ENCODE data around the gene PRKN.
"Not testable (repeated sequence)": the region's sequence is repeated elsewhere in the genome, so short reads cannot be mapped to it uniquely, and the experiment has no call there.

The PRKN gene

DNA sequence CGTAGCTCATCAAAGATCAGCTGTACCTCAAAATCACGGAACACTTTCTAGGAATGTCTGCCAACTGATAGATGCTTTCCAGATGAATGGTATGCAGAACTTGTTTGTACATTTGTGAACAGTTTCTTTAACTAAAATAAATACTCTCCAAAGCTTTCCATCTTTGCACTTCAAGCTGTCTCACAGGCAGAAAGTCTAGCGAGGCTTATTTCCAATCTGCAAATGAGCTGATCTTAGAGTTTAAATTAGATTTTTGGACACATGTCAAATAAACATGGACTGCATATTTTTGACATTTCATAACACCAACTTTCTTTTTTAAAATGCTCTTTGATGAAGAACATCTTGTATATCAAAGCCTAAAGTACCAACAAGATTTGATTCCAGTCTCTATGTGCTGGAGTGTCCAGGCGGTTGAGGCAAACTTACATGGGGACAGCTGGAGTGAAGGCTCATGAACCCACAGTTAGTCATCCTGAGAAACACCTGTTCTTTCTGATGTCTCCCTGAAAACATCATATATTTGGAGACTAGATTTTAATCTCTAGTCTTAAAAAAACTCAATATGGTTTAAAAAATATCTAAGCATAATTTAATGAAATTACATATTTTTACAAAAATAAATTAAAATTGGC lies 1185.1 kb downstream of the PRKN start:
- no peak for DNase-seq (ENCODE audit: low read depth)

DNA sequence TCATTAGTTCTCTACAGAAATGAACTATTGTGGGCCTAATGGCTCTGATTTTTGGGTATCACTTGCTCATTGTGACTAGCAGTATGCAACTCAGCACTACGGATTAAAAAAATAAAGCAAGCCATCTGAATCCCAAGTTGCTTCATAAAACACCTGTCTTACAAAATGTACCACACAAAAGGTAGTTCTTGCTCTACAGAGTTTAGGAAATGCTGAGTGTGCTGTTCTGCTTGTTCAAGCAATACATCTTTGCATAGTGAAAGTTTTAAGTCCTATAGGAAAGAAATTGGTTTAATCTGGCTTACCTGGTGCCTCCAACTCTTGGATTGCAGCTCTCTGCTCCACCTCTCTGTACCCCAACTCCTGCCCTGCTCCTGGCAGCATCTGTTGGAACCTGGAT lies 1187.0 kb downstream of the PRKN start:
- DNase-seq (ENCODE audit: low read depth): no peak

DNA sequence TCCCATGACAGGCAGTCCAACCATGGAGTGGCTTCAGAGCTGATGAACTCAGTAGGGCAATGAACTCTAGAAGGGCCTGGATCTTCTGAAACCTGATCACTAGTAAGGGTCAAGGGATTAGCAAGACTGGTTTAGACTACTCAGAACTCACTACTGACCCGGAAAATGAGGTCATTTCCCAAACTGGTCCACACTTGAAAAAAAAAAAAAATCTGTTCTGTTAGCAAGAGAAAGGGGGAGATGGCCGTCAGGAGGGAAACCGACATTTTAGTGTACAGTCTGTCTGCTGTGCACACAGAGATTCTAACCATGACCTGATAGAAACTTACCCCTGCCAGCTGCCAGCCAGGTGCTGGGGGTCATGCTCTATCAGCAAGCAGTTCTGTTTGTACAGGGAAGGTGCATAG lies 1191.3 kb downstream of the PRKN start:
- DNase-seq (ENCODE audit: low read depth): no peak

DNA sequence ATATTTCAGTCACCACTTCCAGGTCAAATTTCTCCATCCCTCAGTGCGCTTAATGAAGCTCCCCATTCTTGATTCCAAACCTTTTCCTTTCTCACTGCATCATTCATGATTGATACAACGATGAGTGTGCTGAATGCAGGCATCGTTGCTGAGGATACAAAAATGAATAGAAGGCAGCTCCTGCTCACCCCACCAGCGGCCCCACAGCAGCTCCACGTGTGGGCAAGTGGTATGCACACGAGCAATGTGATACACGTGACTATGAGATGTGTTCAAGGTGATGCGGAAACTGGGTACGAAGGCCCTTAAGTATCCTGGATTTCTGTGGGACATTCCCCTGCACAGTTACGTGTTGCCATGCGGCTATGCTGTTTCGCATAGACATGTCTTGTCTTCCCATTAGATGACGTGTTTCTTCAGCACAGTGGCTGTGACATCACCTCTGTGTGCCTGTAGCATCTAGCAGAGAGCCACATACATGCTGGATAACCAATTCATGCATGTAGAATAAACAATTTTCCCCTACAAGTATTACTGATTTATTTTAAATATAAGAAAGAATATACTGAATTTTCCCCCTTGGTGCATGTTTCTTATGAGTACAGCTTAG lies 1193.2 kb downstream of the PRKN start:
- DNase-seq (ENCODE audit: low read depth): no peak

DNA sequence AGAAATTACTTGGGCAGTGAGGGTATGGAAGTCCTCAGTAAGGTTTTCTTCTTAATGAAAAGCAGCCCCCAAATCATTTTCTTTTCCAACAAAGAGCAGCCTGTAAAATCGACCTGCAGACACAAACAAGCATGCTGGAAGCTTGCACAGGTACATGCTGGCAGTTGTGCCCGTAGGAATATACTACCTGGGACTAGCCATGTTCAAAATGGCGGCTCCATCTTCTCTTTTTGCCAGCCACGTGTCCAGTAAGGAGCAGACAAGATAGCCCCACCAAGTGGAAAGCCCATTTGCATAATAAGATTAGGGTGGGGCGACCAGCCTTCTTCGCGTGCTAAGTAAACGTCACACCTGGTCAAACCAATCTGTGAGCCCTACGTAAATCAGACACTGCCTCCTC lies 1194.3 kb downstream of the PRKN start:
- no peak for DNase-seq (ENCODE audit: low read depth)

DNA sequence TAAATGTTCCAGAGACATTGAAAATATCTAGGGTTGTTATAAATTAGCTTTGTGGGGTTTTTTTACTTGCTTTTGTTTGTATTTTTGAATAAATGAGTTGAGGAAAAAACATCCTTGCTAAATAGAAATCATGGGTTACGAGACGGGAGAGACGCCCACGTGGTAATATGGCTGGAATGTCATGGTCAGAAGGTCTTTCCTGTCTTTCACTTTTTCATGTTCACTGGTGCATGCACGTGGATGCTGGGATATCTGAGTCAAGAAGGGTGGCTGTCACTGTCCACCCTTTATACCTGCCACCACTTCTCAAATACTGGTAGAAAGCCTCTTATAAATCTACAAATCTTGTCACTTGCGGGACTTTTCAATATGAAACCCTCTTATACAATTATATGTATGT lies 1195.0 kb downstream of the PRKN start:
- DNase-seq (ENCODE audit: low read depth): no peak

DNA sequence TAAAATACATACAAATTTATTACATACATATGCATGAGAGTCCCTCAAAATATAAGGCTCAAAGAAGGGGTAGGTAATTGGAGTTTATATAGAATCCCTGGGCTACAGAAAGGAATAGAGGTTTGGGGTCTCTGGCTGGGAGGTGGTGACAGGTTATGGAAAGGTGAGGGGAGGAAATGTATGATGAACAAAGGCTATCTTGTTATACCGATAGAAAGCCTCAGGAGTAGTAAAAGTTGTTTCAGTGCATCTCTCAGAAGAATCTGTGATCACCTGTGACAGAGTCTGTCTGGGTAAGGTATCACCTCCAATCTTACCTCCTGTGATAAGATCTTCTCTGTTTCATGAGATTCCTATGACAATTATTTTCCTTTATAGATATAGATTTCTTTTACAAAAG lies 1200.8 kb downstream of the PRKN start:
- DNase-seq (ENCODE audit: low read depth): no peak

DNA sequence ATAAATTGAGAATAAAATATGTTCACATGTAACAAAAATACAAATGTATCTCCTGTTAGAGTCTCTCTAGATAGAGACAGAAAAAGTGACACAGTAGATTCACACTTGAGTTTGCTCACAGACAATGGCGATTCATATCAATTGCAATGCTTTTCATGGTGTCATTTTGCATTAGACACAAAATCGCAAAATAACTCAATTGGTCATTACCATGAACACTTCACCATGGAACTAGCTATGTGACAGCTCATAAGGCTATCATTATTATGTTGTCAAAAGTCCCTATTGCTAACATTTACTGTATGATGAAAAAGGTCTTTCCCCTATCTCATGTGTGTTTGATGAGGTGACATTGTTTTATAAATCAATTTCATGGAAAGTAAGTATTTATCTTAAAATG lies 1204.2 kb downstream of the PRKN start:
- DNase-seq (ENCODE audit: low read depth): no peak

DNA sequence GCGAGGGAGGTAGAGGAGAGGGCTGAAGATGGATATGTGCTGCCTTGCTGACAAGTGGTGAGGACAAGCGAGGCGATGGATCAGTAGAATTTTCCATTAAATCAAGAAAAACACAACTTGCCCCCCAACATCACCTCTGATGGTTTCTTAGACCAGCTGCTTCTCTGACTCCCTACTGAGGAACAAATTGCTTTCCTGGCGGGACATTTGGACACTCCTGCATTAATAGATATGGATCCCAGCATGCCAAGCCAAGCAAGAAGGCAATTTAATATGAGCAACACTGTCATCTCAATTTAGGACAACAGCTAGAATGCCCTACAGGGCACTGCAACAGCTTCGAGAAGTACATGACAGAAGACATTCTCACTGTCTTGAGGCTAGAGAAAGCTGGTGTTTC lies 1205.3 kb downstream of the PRKN start:
- DNase-seq (ENCODE audit: low read depth): no peak

DNA sequence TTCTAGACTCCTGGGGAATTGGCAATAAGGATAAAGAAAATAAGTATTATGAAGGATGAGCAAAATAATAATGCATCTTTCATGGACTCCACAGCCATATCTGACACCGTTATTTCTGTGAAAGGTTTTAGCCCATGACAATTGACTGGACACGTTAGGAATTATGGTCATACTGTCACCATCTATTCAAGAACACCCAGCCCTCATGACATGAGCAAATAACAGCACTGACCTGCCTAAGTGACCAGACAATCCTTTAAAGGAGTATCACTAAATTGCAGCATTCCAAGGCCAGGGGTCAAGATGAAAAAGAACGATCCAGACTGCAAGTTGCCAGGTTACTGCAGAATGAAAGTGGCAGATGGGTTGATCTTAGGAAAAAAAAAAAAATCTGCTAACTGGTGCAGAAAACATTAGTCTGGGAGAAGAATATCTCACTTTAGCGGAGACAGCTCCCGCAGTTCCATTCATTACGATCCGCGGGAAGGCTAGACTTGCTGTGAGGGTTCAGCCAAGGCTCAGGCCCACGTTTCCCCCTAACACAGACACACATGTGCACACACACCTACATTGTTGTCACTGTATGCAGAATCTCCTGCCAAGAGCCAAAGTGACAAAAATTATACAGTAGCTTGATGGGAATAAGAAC lies 1216.0 kb downstream of the PRKN start:
- no peak for DNase-seq (ENCODE audit: low read depth)

DNA sequence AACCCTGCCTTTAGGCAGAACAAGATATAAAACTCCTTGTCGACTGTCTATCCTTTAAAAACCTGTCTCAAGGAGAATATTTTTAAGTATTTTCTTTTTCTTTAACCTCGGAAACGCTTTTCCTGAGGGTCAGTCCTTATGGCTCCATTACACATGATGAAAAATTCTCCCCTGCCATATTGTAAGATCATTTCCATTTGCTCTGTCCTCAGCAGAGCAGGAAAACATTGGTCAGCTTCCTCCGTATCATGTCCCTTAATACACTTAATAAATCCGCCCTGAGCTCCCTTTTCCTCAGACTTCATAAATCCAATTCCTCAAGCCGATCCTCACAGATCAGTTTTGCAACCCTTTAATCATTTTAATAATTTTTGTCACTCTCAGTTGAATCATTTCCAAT lies 1219.2 kb downstream of the PRKN start:
- no peak for DNase-seq (ENCODE audit: low read depth)

DNA sequence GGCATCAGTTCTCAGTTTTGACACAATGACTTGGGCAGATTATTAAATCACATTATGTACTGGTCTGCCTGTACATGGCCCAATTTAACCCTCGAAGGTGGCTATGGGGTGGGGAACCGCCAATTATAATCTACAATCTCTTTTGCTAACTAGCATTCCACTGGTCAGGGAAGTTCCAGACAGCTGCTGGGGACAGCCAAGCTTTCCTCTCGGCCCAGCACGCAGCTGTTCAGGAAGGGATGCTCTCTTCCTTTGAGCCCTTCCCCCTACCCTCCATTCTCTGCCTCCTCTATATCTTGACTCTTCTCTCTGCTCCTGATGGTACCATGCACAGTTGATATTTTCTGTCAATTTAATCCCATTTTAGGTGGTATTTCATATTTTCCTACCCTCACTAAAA lies 1220.2 kb downstream of the PRKN start:
- DNase-seq (ENCODE audit: low read depth): no peak

DNA sequence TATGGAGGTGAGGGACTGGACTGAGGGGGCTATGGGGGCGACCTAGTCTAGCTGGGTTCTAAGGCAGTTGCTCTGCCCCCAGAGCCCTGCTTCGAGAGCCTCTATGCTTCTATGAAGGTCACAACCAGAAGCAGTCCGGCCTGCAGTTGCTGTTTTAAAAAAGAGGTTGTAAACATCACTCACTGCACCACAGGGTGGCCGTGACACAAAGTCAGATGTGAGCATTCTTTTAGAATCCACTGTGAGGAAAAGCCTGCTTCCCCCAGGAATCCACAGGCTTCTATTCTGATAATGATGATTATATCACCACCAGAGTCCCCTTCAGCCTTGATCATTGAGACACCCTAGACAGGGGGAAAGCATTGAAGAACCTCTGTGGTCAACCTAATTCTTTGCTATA lies 1224.0 kb downstream of the PRKN start:
- no peak for DNase-seq (ENCODE audit: low read depth)

DNA sequence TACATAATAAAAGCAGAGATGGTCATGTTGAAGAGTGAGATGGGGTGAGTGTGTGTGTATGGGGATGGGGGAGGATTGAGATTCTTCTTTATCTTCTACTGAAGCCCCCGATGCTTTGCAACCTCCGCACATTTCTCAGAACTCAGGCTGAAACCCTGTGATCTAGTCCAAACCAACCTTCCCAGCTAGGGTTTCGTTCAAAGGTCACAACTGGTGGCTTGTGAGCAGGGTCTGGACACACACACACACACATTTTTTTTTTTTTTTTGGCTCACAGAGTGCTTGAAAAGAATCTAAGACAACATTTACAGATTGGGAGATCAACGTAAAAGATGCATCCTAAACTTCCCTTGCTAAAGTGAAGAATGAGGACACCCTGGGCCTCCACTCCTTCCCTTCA lies 1228.7 kb downstream of the PRKN start:
- no peak for DNase-seq (ENCODE audit: low read depth)

DNA sequence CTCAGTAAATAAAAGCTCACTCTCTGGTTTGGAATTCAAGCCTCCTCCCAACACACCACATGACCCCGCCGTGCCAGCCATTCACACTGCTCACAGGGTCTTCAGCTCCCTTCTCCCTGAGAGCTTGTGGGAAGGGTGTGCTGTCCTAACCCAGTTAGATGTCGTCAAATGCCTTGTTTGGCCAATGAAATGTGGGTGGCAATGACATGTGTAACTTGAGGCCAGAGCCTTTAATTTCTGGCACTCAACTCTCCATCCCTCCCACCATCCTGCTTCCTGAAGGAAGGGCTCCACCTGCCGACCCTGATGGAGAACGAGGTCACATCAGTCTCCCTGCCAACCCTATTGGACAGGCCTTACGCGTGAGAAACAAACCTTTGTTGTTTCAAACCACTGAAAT lies 1229.2 kb downstream of the PRKN start:
- no peak for DNase-seq (ENCODE audit: low read depth)

DNA sequence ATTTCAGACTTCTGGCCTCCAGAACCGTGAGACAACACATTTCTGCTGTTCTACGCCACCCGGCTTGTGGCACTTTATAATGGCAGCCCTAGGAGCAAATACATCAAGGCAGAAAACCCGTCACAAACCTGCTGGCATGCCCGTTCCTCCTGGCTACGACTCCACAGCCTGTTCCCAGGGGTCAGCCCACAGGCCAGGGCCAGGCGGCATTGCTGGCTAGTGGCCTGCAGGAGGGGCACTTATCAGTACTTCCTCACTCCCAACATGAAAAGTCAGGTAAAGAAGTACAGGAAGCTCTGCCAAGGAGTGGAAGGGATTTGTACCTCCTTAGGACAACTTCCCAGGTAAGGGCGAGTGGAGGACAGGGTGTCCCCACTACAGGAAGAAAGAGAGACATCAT lies 1230.6 kb downstream of the PRKN start:
- no peak for DNase-seq (ENCODE audit: low read depth)

DNA sequence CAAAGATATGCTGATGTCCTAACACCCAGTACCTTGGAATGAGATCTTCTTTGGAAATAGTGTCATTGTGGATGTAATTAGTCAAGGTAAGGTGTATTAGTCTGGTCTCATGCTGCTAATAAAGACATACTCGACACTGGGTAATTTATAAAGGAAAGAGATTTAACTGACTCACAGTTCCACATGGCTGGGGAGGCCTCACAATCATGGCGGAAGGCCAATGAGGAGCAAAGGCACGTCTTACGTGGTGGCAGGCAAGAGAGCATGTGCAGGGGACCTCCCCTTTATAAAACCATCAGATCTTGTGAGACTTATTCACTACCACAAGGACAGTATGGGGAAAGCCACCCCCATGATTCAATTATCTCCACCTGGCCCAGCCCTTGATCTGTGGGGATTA lies 1231.3 kb downstream of the PRKN start:
- not testable (repeated sequence) for DNase-seq (ENCODE audit: low read depth)

DNA sequence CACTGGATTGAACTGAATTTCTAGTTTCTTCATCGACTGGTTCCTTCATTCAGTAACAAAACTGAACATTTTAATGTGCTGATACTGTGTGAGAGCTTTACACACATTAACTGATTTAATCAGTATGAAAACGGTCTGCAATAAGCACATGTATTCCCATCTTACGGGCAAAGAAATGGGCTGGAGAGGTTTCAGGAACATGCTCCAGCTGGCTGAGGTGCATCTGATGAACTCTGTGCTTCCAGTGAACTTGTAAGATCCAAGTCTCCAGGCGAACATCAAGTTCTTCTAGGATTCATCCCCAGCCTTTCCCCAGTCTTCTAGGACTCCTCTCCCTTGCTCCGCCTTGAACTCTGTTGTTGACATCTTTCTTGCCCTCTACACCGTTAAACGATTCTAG lies 1233.0 kb downstream of the PRKN start:
- no peak for DNase-seq (ENCODE audit: low read depth)

DNA sequence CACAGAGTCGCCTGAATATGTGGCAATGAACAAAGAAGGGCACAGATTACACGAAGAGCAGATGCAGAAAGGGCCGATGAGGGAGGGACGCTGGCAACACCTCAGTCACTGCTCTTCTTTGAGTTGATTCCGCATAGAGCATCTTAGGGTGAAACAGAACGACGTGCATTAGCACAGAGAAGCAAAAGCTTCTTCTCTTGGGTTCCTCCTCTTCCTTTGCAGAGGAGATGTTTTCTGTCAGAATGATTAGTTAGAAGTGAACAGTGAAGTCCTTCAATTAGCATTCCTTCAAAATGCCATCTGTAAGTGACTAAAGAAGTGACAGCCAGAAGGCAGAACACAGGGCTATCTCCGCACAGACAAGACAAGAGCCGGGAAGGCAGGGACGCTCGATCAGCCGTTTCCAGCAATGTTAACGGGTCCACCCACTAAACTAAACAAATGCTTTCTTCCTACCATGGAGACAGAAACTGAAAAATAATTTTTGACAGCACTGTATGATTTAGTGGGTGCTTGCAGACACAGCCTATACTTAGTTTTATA lies 1233.9 kb downstream of the PRKN start:
- no peak for DNase-seq (ENCODE audit: low read depth)

DNA sequence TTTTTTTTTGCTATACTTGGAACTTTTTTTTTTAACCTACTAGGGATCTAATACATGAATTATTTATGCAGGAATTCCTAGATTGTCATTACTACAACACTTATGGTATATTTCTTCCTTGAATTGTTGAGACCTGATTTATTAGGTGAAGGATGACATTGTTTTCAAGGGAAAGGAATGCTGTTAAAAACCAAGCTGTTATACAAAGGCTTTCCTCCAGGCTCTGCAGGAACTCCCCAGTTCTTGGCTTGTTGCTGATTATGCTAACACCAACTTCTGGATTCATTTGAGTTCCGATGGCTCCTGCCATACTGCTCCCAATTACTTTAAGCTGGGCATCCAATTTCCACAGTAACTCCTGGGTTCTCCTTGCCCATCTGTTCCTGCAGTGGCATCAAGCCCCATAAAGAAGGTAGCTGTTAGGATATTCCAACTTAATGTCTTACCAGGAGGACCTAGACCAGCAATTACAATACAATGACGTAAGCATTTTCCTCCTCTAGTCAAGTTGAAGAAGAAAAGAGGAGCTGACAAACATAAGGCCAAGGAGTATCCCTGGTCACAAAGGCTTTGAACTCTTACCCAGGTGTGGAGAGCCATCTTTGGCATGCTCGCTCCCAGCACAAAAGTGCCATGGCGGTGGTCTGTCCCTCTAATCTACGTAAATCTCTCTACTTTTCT lies 1237.8 kb downstream of the PRKN start:
- no peak for DNase-seq (ENCODE audit: low read depth)

DNA sequence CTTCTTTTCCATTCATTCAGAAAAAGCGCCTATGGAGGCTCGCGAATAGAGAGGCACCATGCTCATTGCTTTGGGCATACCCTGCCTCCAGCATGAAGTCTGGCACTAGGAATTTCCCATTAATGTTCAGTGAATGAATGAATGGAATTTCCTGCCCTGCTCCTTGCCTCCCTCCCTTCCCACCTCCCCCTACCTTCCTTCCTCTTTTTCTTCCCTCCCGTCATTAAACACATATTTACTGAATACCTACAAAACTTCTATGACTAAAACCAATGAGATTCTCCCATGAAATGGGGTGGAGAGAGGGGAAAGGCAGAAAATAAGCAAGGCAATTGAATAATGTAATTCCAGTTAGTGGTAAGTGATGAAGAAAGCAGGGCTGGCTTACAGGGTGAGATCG lies 1239.9 kb downstream of the PRKN start:
- DNase-seq (ENCODE audit: low read depth): no peak

DNA sequence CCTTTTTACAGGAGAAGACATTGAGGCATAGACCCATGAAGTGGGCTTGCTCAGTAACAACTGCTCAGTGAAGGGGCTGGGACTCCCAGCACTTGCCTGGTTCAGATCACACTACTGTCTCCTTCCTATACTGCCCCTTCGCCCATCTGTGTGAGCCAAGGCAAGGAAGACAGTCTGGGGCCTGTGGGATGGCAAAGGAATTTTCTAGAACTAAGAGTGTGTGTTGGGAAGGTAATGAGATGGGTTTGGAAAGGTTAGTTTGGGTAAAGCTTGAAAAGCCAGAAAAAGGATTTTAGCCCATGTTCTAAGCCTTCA lies 1240.4 kb downstream of the PRKN start:
- no peak for DNase-seq (ENCODE audit: low read depth)
